Stimulated activated CD8-positive, alpha-beta memory T cell treated with anti-CD3 and anti-CD28 coated beads, Interleukin-4, amount 100 ng/mL, for 1 hour (primary cell): ENCODE results near the gene KCNJ13.
"Not testable (repeated sequence)": the region's sequence is repeated elsewhere in the genome, so short reads cannot be mapped to it uniquely, and the experiment has no call there.

Source experiments
- DNase-seq, 2 donors: peaks; one replicate each; pipeline ENCODE4 v3.0.0-alpha.2; 2020; ENCODE audit warnings: low read depth in 2 of 2, low spot score in 1 of 2

Gene KCNJ13

DNA sequence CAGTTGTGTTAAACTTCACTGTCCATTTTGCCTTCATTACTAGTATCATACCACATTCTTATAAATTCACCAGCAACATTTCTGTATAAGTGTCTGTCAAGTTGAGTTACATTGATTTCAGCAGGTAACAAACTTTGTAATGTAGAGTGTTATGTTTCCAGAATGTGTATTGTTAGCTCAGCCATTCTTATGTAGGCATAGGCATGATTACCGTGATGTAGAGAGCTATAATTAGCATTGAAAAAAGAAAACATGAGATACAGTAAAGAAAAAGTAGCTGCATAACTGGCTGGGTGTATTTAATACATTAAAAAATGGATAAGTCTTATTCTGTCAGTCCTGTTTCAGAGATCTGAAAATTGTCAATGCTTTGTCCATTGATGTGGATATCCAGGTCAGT is 8.5 kb downstream of the KCNJ13 start:
- DNase-seq = no peak

DNA sequence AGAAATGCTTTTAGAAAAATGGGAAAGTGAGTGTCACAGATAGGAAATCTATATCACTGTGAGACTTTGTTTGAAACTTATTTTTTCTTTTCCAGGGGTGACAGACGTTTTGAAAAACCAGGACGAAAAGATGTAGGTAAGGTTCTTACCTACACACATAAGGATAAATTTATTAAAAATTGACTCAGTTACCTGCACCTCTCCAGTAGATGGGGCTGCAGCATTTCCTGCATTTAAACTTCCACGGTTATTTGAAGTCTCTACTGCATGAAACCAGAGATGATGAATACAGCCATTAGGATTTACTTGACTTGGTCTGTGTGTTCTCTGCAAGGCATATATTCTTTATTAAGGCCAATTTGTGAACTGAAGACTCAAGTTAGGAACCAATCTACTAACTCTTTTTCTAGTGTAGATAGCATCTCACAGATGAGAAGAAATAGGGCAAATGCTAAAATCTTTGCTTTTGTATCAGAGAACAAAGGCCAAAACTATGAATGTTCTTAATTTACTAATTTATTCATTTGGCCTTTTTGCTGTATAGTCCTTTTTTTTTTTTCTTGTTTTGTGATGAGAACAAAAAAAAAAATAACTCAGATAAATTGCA is 15.0 kb downstream of the KCNJ13 start:
- DNase-seq = peak in 1 of 2 donors; percentile 2

- DNase-seq = no peak
Measured at GRCh38 chr2:232757905-232758304, 18.5 kb downstream of the KCNJ13 start.

GRCh38 chr2:232750135-232750671 is 26.2 kb downstream of the KCNJ13 start:
- no peak for DNase-seq

DNA sequence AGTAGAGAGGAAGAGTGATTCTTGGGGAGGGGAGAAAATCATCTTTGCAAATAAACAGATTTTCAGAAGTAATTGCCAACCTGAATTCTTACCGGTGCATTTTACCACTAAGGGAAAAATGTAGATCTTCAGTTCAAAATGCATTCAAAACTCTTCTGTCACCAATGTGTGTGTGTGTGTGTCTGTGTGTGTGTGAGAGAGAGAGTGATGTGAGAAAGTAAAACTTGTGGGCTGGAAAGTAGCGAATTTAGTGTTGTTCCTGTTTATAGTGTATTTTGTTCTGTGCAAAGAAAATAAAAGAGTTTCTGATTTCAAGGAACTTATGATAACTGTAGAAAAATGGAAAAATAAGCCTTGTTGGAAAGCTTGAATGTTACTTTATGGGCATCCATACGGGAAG is 27.0 kb downstream of the KCNJ13 start:
- no peak for DNase-seq

DNA sequence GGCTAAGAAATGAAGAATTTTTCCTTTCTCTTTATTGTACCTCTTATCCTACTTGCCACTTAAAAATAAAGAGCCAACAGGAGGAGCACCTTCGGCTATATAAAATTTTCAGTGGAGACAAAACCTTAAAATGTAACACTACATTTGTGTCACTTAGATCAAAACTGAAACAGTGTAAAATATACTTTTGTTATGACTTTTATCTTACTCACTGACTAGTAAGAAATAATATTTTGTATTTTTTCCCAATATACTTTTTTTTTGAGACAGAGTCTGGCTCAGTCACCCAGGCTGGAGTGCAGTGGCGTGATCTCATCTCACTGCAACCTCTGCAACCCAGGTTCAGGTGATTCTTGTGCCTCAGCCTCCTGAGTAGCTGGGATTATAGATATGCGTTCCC is 28.3 kb downstream of the KCNJ13 start:
- DNase-seq = no peak

DNA sequence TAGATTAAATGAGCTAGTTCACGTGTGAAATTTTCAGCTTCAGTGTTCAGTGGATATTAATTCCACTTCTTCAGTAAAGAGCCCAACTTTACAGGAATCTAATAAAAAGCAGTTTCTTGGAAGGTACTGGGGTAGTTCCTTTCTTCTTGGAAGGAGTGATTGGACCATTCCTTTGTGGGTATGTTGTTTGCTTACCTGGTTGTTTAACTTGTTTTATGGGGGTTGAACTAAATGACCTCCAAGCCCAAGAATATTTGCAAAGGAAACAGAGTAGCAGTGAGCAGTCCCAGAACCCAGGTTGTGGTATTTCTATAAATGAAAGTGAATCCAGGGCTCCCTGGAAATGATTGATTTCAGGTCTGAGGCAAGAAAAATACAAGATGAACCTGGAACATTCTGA is 31.4 kb downstream of the KCNJ13 start:
- DNase-seq = no peak

DNA sequence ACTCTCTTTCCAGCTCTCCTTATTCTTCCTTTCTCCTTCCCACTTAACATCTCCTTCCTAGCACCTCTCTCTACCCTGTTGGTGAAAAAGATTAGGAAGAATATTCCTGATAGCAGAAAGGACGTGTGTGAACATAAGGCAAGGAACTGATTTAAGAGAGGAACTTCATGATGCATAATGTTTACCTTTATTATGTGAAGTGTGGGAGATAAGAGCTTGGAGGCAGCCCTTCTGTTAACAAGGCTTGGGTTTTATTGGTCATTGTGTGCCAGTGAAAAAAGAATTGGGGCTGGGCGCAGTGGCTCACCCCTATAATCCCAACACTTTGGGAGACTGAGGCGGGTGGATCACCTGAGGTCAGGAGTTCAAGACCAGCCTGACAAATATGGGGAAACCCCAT is 34.4 kb downstream of the KCNJ13 start:
- no peak for DNase-seq

GRCh38 chr2:232741294-232741693 is 35.1 kb downstream of the KCNJ13 start:
- no peak for DNase-seq

GRCh38 chr2:232731470-232731869 is 44.9 kb downstream of the KCNJ13 start:
- DNase-seq = no peak

GRCh38 chr2:232728785-232729184 is 47.6 kb downstream of the KCNJ13 start:
- no peak for DNase-seq

- DNase-seq = no peak
Measured at GRCh38 chr2:232723027-232723426, 53.3 kb downstream of the KCNJ13 start.

DNA sequence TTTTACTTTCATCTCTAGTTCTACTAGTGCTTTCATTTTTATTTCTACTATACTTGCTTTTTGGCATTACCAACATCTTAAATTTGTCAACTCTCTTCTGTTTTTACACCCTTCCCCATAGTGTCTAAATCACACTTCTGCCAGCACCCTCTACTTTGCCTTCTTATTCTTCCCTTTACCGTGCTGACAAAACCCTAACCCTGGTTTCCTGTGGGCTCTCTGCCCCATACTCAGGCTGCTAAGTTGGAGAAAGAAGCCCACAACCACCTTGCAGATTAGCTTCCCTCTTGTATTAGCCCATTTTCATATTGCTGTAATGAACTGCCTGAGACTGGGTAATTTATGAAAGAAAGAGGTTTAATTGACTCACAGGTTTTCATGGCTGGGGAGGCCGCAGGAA is 54.5 kb downstream of the KCNJ13 start:
- no peak for DNase-seq

DNA sequence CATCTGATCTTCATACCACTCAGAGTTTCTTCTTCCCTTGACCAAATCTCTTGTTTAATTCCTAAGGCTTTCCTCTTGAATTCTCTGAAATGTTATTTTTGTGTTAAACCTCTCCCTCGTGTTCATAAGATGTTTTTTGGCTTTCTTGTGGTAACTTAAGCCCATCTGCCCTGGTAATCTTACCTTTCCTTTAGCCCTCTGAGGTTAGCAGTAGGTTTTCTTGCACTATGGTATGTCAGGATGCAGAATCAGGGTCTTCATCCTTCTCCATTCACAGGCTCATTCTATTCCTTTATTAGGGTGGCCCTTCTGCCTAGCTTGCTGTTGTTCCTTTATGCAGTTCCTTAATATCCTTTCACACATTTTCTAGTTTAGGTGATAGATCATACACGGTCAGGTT is 55.1 kb downstream of the KCNJ13 start:
- no peak for DNase-seq

DNA sequence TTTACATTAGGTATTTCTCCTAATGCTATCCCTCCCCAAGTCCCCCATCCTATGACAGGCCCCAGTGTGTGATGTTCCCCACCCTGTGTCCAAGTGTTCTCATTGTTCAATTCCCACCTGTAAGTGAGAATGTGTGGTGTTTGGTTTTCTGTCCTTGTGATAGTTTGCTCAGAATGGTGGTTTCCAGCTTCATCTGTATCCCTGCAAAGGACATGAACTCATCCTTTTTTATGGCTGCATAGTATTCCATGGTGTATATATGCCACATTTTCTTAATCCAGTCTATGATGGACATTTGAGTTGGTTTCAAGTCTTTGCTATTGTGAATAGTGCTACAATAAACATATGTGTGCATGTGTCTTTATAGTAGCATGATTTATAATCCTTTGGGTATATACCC is 56.3 kb downstream of the KCNJ13 start:
- not testable (repeated sequence) for DNase-seq
